Activated naive CD4-positive, alpha-beta T cell treated with anti-CD3 and anti-CD28 coated beads, Interleukin-2, amount 50 U/mL, for 24 hours (primary cell): ENCODE results near the gene AKR1C8.
"Not testable (repeated sequence)": the region's sequence is repeated elsewhere in the genome, so short reads cannot be mapped to it uniquely, and the experiment has no call there.

ENCODE experiments used
- H3K27ac Mint-ChIP-seq: one replicate; pipeline ENCODE4 v1.8.0; 2021; ENCODE audit warnings: mild to moderate bottlenecking, mixed read lengths
- H3K27me3 Mint-ChIP-seq: one replicate; pipeline ENCODE4 v1.8.0; 2021; ENCODE audit warnings: mixed read lengths
- H3K36me3 Mint-ChIP-seq: one replicate; pipeline ENCODE4 v1.8.0; 2021; ENCODE audit warnings: mixed read lengths
- H3K4me1 Mint-ChIP-seq: one replicate; pipeline ENCODE4 v1.8.0; 2021; ENCODE audit warnings: mixed read lengths
- H3K4me3 Mint-ChIP-seq: one replicate; pipeline ENCODE4 v1.8.0; 2021; ENCODE audit warnings: mild to moderate bottlenecking, mixed read lengths
- H3K9me3 Mint-ChIP-seq: one replicate; pipeline ENCODE4 v1.8.0; 2021; ENCODE audit warnings: mixed read lengths

The AKR1C8 gene

DNA sequence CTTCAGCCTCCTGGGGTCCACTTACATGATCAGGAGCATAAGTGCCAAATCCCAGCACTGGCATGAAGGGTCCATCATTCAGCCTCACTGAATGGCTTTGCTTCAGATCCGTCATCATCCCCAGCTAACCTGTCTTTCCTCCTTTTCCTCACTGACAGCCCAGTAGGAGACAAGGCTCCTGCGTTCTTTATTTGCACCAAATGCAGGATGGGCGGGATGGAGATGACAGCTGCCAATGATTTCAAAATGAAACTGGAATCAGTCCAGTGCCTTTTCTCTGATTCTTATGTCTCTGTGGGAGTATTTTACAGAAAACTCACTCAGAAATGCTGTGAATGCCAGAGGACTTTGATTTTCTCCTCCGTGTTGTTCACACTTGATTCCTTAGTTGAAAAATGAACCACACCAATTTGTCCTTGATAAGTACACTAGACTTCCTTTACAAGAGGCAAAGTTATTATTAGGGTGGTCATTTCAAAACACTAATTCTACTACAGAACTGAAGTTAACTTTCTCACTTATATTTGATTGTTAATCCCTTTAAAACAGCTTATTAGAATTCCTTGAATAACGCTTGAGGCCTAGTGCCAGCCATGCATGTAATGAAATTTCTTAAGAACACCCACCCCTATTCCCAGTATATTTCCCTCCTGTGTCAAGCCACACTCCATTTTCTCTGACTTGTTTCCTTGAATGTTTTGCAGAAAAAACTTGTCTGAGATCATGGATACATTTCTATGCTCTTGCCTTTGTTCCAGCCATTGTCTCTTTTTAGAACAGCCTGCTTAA lies at the start of gene AKR1C8:
Gene AKR1C8 (minus strand): TSS at position 164 of the 789 bp plus-strand sequence. CDS start 46 bp downstream, at position 118.
- peaks cover 5% of the 10 kb centered on the region for H3K27me3 Mint-ChIP-seq
- no peaks in the 10 kb centered on the region for H3K4me1 Mint-ChIP-seq
- peaks cover 2% of the 10 kb centered on the region for H3K36me3 Mint-ChIP-seq
- H3K27ac Mint-ChIP-seq: no peak within 1 kb of the TSS
- no peaks in the 10 kb centered on the region for H3K9me3 Mint-ChIP-seq
- no peak within 1 kb of the TSS for H3K4me3 Mint-ChIP-seq

DNA sequence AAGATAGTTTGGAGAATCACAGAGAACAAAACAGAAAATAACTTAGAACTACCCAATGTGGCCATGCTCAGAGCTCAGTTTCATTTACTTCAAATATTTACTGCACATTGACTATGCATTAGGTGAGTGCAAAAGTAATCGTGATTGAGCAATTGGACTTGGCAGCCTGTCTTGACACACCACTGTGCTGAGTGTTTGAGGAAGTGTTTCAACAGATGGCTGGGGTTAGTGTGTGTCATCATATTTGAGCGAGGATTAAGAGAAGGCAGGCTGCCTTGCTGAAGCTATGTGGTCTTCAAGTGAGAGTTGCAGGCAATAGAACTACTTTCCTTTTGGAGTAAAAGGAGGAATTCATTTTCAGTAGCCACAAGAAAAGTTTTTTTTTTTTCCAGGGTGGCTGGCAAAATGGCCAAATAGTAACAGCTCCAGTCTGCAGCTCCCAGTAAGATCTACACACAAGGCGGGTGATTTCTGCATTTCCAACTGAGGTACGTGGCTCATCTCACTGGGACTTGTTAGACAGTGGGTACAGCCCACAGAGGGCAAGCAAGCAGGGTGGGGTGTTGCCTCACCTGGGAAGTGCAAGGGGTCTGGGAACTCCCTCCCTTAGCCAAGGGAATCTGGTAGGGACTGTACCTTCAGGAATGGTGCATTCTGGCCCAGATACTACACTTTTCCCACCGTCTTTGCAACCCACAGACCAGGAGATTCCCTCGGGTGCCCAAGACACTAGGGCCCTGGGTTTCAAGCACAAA lies 49.3 kb upstream of the AKR1C8 start:
- peaks cover 11% of the 10 kb centered on the region for H3K27me3 Mint-ChIP-seq
- H3K36me3 Mint-ChIP-seq: peaks cover 2% of the 10 kb centered on the region
- H3K27ac Mint-ChIP-seq: no peak overlapping the region
- H3K4me1 Mint-ChIP-seq: no peaks in the 10 kb centered on the region
- H3K4me3 Mint-ChIP-seq: no peak overlapping the region
- peaks cover 21% of the 10 kb centered on the region for H3K9me3 Mint-ChIP-seq

DNA sequence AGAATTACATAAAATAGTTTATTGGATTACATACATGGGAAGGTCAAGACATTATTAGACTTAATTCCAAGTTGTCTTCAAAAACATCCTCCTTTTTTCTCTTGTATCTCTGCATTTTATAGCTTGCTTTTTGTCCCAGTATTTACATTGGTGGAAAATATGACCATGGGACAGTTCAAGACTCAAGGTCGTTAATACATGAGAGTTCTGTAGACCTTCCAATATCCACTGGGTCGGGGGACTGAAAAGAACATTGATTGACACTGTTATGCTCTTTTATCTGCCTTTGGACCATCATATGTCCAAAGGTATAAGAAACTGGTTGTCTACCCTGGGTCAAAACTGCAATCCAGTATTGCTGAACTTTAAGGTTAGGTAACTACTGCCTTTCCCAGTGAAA lies 48.4 kb upstream of the AKR1C8 start:
- H3K27me3 Mint-ChIP-seq: peaks cover 11% of the 10 kb centered on the region

DNA sequence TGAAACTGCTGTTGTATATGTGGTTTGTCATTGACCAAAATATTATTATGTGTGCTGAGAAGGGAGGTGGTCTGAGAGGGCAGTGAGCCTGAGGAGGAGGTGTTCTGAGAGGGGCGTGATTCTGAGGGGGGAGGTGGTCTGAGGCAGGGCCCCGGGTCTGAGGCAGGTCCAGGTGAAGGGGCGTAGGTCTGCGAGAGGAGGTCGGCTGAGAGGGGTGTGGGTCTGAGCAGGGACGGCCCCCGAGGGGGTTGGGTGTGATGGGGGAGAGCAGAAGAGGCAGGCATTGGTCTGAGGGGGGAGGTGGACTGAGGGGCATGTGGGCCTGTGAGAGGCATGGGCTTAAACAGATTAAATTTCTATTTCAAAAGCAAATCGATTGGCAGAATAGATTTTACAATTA lies 44.1 kb upstream of the AKR1C8 start:
- no peaks in the 10 kb centered on the region for H3K4me1 Mint-ChIP-seq
- H3K36me3 Mint-ChIP-seq: no peaks in the 10 kb centered on the region
- H3K4me3 Mint-ChIP-seq: no peak overlapping the region
- no peak overlapping the region for H3K27ac Mint-ChIP-seq
- peaks cover 5% of the 10 kb centered on the region for H3K9me3 Mint-ChIP-seq
- H3K27me3 Mint-ChIP-seq: peaks cover 4% of the 10 kb centered on the region

More for the DNA sequence above, 48.4 kb upstream of the AKR1C8 start:
- Mint-ChIP-seq H3K9me3 (peaks cover 21% of the 10 kb centered on the region), H3K36me3 (peaks cover 2% of the 10 kb centered on the region), H3K4me3 (no peak overlapping the region), H3K4me1 (no peaks in the 10 kb centered on the region), H3K27ac (no peak overlapping the region)

DNA sequence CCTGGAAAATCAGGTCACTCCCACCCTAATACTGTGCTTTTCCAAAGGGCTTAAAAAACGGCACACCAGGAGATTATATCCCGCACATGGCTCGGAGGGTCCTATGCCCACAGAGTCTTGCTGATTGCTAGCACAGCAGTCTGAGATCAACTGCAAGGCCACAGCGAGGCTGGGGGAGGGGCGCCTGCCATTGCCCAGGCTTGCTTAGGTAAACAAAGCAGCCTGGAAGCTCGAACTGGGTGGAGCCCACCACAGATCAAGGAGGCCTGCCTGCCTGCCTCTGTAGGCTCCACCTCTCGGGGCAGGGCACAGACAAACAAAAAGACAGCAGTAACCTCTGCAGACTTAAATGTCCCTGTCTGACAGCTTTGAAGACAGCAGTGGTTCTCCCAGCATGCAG lies 38.0 kb upstream of the AKR1C8 start:
- H3K27ac Mint-ChIP-seq, H3K4me3 Mint-ChIP-seq, H3K9me3 Mint-ChIP-seq, H3K27me3 Mint-ChIP-seq, H3K4me1 Mint-ChIP-seq, H3K36me3 Mint-ChIP-seq: not testable (repeated sequence)

DNA sequence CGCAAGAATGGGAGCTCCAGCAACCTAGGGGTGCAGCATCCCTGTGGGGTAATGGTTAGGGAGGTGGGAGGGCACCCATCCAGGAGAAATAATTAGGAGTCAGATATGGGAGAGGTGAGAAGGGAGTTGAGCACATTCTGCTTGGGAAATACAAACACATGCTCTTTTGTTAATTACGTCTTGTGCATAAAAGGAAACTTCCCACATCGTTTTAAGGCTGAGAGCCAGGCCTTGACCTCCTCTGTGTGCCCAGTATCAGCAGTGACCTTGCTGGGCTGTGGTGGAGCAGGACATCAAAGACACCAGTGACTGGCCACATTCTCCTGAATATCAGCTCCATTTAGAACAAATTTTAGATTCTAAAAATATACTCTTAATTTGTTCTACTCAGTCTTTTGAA lies 34.3 kb upstream of the AKR1C8 start:
- peaks cover 11% of the 10 kb centered on the region for H3K27me3 Mint-ChIP-seq
- H3K4me3 Mint-ChIP-seq: no peak overlapping the region
- H3K4me1 Mint-ChIP-seq: no peaks in the 10 kb centered on the region

DNA sequence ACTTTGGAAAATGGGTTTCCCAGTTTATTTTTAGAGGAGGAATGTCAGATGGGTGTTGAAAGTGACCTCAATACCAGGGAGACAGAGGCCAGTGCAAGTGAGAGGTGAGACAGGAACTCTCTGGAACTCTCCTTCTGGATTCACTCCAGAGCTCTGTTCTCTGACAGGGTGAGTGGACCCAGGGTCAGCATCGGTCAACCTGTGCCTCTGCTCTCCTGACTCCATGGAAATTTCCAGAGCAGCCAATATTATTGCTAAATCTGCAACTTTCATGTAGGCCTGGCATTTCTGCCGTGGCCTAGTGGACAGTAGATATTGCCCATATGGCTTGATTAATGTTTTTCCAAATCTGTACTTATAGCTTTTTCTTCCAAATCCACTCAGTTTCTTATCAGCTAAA lies 31.9 kb upstream of the AKR1C8 start:
- Mint-ChIP-seq H3K4me1 (no peaks in the 10 kb centered on the region), H3K27ac (no peak overlapping the region), H3K4me3 (no peak overlapping the region), H3K27me3 (peaks cover 11% of the 10 kb centered on the region), H3K9me3 (peaks cover under 1% of the 10 kb centered on the region), H3K36me3 (no peaks in the 10 kb centered on the region)

More for the DNA sequence above, 34.3 kb upstream of the AKR1C8 start:
- no peak overlapping the region for H3K27ac Mint-ChIP-seq
- no peaks in the 10 kb centered on the region for H3K9me3 Mint-ChIP-seq
- H3K36me3 Mint-ChIP-seq: no peaks in the 10 kb centered on the region

DNA sequence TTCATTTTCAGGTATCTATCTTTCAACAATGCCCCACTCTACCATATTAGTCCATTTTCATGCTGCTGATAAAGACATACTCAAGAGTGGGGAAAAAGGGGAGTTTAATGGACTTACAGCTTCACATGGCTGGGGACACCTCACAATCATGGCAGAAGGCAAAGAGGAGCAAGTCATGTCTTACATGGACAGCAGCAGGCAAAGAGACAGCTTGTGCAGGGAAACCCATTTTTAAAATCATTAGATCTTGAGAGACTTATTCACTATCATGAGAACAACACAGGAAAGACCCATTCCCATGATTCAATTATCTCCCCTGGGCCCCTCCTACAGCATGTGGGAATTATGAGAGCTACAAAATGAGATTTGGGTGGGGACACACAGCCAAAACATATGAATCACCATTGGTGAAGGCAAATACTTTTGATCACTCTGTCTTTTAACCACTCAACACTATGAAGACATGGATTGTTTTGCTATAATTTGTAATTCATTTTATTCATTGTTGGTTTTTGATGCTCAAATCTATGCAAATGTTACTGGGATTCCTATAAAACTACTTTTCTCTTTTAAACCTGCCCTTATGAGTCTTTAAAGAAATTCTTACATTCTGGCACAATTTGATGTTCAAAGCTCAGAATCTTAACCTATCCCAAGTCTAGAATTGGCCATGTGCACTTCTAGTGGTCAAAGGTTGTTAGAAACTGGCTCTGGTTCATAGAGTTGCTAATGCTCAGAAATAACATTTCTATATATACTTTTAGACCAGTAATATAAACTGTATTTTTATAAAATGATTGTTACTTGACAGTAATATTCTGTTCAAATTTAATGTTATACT lies 27.0 kb upstream of the AKR1C8 start:
- H3K4me1 Mint-ChIP-seq: no peaks in the 10 kb centered on the region
- no peak overlapping the region for H3K27ac Mint-ChIP-seq
- peaks cover 5% of the 10 kb centered on the region for H3K9me3 Mint-ChIP-seq
- no peaks in the 10 kb centered on the region for H3K36me3 Mint-ChIP-seq
- H3K4me3 Mint-ChIP-seq: no peak overlapping the region
- peaks cover 14% of the 10 kb centered on the region for H3K27me3 Mint-ChIP-seq

DNA sequence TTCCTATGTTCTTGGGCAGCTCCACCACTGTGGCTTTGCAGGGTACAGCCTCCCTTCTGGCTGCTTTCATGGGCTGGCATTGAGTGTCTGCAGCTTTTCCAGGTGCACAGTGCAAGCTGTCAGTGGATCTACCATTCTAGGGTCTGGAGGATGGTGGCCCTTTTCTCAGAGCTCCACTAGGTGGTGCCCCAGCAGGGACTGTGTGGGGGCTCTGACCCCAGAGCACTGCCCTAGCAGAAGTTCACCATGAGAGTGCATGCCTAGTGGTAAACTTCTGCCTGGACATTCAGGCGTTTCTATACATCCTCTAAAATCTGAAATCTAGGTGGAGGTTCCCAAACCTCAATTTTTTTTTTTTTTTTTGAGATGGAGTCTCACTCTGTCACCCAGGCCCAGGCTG lies 25.3 kb upstream of the AKR1C8 start:
- H3K27ac Mint-ChIP-seq, H3K4me3 Mint-ChIP-seq, H3K9me3 Mint-ChIP-seq, H3K36me3 Mint-ChIP-seq, H3K4me1 Mint-ChIP-seq: not testable (repeated sequence)
- peaks cover 12% of the 10 kb centered on the region for H3K27me3 Mint-ChIP-seq

DNA sequence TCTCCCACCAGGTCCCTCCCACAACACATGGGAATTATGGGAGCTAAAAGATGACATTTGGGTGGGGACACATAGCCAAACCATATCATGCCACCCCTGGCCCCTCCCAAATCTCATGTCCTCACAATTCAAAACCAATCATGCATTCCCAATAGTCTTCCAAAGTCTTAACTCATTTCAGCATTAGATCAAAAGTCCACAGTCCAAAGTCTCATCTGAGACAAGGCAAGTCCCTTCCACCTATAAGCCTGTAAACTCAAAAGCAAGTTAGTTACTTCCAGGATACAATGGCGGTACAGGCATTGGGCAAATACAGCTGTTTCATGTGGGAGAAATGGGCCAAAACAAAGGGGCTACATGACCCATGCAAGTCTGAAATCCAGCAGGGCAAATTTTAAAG lies 24.8 kb upstream of the AKR1C8 start:
- not testable (repeated sequence) for H3K4me3 Mint-ChIP-seq, H3K27ac Mint-ChIP-seq, H3K9me3 Mint-ChIP-seq, H3K4me1 Mint-ChIP-seq, H3K36me3 Mint-ChIP-seq
- H3K27me3 Mint-ChIP-seq: peaks cover 11% of the 10 kb centered on the region

DNA sequence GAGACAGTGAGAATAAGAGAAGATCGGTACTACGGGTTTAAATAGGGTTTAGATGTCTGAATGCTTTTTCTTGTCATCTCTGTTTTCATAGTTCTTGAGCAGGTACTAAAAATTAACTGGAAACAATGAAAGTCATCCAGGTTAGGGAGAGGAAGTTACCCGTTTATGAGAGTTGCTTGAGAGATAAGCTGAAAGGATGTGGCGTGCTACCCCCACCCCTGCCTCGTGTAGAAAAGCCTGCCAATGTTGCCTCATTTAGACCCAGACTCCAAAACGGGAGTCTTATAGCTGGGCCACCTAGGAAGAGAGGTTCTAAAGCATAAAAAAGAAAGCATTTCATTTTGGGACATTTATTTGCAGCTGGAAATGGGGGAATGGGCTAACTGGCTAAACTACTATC lies 21.8 kb upstream of the AKR1C8 start:
- Mint-ChIP-seq H3K4me3 (no peak overlapping the region), H3K9me3 (peaks cover 18% of the 10 kb centered on the region), H3K36me3 (peaks cover 1% of the 10 kb centered on the region), H3K27me3 (peaks cover 18% of the 10 kb centered on the region), H3K4me1 (no peaks in the 10 kb centered on the region), H3K27ac (no peak overlapping the region)

DNA sequence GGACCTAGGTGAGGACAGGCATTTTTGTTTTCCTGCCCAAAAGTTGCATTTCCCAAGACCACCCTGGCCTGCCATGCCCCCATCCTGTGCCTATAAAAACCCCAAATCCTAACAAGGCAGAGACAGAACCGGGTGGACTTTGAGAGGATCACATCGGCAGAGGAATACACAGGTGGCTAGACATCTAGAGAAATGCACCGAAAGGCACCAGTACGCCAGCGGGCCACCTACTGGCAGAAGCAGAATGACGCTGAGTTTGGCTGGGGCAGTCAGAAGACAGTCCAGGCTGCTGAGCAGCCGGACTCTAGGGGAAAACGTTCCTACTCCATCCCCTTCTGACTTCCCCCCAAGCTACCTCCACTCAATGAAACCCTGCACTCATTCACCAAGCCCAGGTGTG lies 14.4 kb upstream of the AKR1C8 start:
- H3K9me3 Mint-ChIP-seq: peaks cover 22% of the 10 kb centered on the region

DNA sequence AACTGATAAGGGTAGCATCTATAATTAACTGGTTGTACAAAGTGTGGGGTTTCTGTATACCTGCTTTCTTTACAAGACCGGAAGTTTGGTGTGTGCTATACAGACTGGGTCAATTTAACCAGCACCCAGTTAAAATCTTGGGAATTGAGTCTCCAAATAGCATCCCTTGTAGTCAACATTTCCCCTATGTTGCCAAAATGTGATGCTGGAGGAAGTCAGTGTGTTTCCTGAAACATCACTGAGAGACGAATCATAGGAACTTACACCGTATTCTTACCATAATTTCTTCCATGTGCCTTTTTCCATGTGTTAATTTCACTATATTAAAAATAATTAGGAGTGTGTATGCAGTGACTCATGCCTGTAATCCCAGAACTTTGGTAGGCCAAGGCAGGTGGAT lies 13.4 kb upstream of the AKR1C8 start:
- peaks cover 6% of the 10 kb centered on the region for H3K27me3 Mint-ChIP-seq
- H3K4me1 Mint-ChIP-seq: no peaks in the 10 kb centered on the region
- H3K27ac Mint-ChIP-seq: no peak overlapping the region
- peaks cover 16% of the 10 kb centered on the region for H3K9me3 Mint-ChIP-seq
- H3K36me3 Mint-ChIP-seq: peaks cover 1% of the 10 kb centered on the region
- no peak overlapping the region for H3K4me3 Mint-ChIP-seq

More for the DNA sequence above, 14.4 kb upstream of the AKR1C8 start:
- peaks cover 1% of the 10 kb centered on the region for H3K36me3 Mint-ChIP-seq
- H3K4me1 Mint-ChIP-seq: no peaks in the 10 kb centered on the region
- peaks cover 9% of the 10 kb centered on the region for H3K27me3 Mint-ChIP-seq
- H3K27ac Mint-ChIP-seq: no peak overlapping the region
- H3K4me3 Mint-ChIP-seq: no peak overlapping the region

DNA sequence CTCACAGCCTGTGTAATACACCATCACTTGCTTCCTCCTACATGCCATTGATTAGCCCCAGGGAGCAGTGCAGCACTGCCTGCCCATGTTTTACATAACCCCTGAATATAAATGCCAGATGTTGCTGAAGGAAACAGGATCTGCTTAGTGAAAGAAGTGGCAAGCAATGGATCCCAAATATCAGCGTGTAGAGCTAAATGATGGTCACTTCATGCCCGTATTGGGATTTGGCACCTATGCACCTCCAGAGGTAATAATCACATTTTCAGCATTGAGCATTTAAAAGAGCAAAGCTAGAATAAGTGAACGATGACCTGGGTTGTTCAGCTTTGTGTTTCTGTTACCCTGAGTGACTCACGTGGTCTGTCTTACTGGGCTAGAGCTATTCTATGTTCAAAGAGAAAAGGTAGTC lies 11.8 kb upstream of the AKR1C8 start, which contains the start of gene AKR1C4:
Gene AKR1C4 (plus strand): TSS at position 136 of the 412 bp plus-strand sequence. CDS start 31 bp downstream, at position 167.
- Mint-ChIP-seq H3K4me1 (no peaks in the 10 kb centered on the region), H3K27ac (no peak within 1 kb of the TSS), H3K4me3 (no peak within 1 kb of the TSS), H3K27me3 (peaks cover 2% of the 10 kb centered on the region), H3K9me3 (peaks cover 8% of the 10 kb centered on the region), H3K36me3 (no peaks in the 10 kb centered on the region)

DNA sequence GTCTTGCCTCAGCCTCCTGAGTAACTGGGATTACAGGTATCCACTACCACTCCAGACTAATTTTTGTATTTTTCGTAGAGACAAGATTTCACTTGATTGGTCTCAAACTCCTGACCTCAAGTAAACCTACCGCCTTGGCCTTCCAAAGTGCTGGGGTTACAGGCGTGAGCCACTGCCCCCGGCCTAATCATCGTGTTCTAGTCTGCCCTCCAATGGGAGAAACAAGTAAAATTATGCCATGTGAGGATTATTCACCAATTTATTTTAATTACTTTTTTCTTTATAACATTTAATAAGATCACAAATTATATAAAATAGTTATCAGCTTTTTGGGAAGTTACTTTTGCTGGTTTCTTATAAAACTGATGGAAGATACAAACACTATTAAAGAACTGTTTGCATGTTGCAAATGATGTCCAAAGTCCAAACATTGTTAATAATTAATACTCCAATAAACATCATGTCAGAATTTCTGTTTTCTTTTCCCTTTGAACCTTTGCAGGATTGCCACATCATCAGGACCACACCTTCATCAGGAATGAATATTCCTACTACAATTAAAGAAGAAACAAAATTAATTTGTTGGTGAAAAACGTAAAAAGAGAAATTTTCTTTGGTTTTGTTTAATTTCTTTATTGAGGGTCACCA lies 10.9 kb upstream of the AKR1C8 start:
- no peak overlapping the region for H3K27ac Mint-ChIP-seq
- no peaks in the 10 kb centered on the region for H3K4me1 Mint-ChIP-seq
- H3K27me3 Mint-ChIP-seq: peaks cover 2% of the 10 kb centered on the region
- H3K36me3 Mint-ChIP-seq: no peaks in the 10 kb centered on the region
- H3K9me3 Mint-ChIP-seq: peaks cover 4% of the 10 kb centered on the region
- no peak overlapping the region for H3K4me3 Mint-ChIP-seq
